ENCODE measurements around the gene EPHA10.

DNA sequence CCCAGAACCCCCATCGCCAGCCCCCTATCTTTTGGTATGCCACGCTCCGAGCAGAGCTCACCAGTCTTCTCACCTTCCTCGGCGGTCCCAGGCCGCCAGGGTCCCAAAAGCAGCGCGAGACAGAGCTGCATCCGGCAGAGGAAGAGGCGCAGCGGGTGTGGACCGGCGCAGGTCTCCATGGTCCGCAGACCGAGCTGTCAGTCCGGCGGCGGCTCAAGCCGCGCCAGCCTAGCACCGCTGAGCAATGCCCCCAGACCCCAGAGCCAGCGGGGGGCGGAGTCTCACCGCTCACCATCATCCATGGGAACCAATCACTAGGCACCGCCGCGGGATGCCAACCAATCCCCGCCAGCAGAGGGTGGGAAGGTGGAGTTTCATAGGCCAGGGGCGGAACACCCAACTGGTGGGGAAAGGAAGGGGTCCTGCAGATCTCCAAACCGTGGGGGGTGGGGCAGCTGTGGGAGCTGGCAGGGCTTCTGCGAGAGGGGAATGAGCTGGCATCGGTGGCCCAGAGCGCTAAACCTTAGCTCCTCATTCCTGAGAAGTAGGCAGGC is at the start of gene EPHA10:
- TF ChIP-seq POLR2A (IDR thresholded peaks at IDR 0.05), result no peak
- no peak for TF ChIP-seq CTCF (IDR thresholded peaks at IDR 0.05 in 4 of 5, conservative IDR thresholded peaks at IDR 0.05 in 1 of 5)
